ENCODE measurements around the gene ZFAND2A.
A peak's percentile ranks its signal among the peaks of the same experiment; 100 is the strongest.
"Not testable (repeated sequence)": the region's sequence is repeated elsewhere in the genome, so short reads cannot be mapped to it uniquely, and the experiment has no call there.

Gene ZFAND2A

DNA sequence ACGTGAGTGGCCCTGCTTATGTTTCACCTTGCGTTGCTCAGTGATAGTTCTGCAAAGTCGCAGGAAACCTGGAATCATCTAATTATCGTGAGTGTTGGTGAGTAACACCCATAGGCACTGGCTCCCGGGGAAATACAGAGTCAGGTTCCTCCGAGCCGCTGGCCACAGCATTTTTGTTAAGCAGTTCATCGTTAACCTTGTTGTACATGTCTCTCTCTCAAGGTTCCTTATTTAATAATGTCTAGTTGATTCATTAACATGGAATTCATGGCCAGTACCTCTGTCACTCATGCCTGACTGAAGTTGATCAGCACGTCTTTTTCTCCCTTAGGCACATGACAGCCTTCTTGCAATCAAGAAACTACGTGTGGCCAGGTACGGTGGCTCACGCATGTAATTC, 3.1 kb upstream of the ZFAND2A start:
- no peaks in the 10 kb centered on the region for H3K27me3 ChIP-seq (ENCODE audit: insufficient read depth, low read length)
- H3K4me3 ChIP-seq (ENCODE audit: low read depth, low read length, poor library complexity, severe bottlenecking) = no peak overlapping the region
- H3K4me2 ChIP-seq (ENCODE audit: low read length) = no peak overlapping the region
- no peak overlapping the region for H3K9ac ChIP-seq (ENCODE audit: low read length)
- H3F3A ChIP-seq (ENCODE audit: insufficient read depth, low read length) = 0 out of 2 replicates have a peak, but pooled peaks cover 2% of the 10 kb centered on the region
- H3K27ac ChIP-seq (ENCODE audit: low read depth, low read length, poor library complexity, severe bottlenecking) = no peak overlapping the region
- H2AFZ ChIP-seq (ENCODE audit: low read length) = no peak overlapping the region
- H3K9me3 ChIP-seq (ENCODE audit: low read length) = no peaks in the 10 kb centered on the region
- TF ChIP-seq EZH2 (IDR thresholded peaks at IDR 0.05; ENCODE audit: borderline replicate concordance, low read length) = no peak
- TF ChIP-seq, protein P1, sequence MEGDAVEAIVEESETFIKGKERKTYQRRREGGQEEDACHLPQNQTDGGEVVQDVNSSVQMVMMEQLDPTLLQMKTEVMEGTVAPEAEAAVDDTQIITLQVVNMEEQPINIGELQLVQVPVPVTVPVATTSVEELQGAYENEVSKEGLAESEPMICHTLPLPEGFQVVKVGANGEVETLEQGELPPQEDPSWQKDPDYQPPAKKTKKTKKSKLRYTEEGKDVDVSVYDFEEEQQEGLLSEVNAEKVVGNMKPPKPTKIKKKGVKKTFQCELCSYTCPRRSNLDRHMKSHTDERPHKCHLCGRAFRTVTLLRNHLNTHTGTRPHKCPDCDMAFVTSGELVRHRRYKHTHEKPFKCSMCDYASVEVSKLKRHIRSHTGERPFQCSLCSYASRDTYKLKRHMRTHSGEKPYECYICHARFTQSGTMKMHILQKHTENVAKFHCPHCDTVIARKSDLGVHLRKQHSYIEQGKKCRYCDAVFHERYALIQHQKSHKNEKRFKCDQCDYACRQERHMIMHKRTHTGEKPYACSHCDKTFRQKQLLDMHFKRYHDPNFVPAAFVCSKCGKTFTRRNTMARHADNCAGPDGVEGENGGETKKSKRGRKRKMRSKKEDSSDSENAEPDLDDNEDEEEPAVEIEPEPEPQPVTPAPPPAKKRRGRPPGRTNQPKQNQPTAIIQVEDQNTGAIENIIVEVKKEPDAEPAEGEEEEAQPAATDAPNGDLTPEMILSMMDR (IDR thresholded peaks at IDR 0.05; ENCODE audit: low read length) = no peak
- peaks cover 9% of the 10 kb centered on the region for H3K79me2 ChIP-seq (ENCODE audit: insufficient read depth, low read length)
- peaks cover 23% of the 10 kb centered on the region for H3K4me1 ChIP-seq (ENCODE audit: insufficient read depth, low read length, severe bottlenecking)
- H4K20me1 ChIP-seq (ENCODE audit: insufficient read depth, low read length) = no peaks in the 10 kb centered on the region
- no peaks in the 10 kb centered on the region for H3K9me2 ChIP-seq (ENCODE audit: low read depth, low read length)
- H3K36me3 ChIP-seq (ENCODE audit: insufficient read depth, low read length) = peaks cover 26% of the 10 kb centered on the region

DNA sequence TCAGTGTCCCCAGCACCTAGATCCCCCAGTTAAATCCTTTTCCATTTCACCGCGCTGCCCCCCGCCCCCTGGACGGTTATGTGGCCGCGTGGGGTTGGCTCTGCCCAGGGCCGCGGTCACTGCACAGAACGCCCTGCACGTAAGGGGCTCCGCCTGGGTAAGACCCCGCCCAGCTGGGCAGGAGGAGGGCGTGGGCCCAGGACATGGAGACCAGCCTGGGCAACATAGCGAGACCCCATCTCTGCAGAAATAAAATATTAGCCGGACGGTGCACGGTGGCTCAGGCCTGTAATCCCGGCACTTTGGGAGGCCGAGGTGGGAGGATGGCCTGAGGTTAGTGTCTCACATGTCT, 650 bp upstream of the ZFAND2A start:
- TF ChIP-seq EZH2 (IDR thresholded peaks at IDR 0.05; ENCODE audit: borderline replicate concordance, low read length) = no peak
- TF ChIP-seq, protein P1 (IDR thresholded peaks at IDR 0.05; ENCODE audit: low read length) = no peak
- no peaks in the 10 kb centered on the region for H3K9me2 ChIP-seq (ENCODE audit: low read depth, low read length)
- H3K27me3 ChIP-seq (ENCODE audit: insufficient read depth, low read length) = no peaks in the 10 kb centered on the region
- peak overlapping the region; percentile 96 for H3K4me3 ChIP-seq (ENCODE audit: low read depth, low read length, poor library complexity, severe bottlenecking)
- H3K27ac ChIP-seq (ENCODE audit: low read depth, low read length, poor library complexity, severe bottlenecking) = peak overlapping the region; percentile 52
- H3K4me1 ChIP-seq (ENCODE audit: insufficient read depth, low read length, severe bottlenecking) = peaks cover 25% of the 10 kb centered on the region
- peaks cover 9% of the 10 kb centered on the region for H3K79me2 ChIP-seq (ENCODE audit: insufficient read depth, low read length)
- peak overlapping the region; percentile 93 for H3K9ac ChIP-seq (ENCODE audit: low read length)
- no peak overlapping the region for H2AFZ ChIP-seq (ENCODE audit: low read length)
- H4K20me1 ChIP-seq (ENCODE audit: insufficient read depth, low read length) = no peaks in the 10 kb centered on the region
- H3K36me3 ChIP-seq (ENCODE audit: insufficient read depth, low read length) = peaks cover 46% of the 10 kb centered on the region
- H3K4me2 ChIP-seq (ENCODE audit: low read length) = peak overlapping the region; percentile 92
- H3F3A ChIP-seq (ENCODE audit: insufficient read depth, low read length) = 0 out of 2 replicates have a peak, but pooled peaks cover 2% of the 10 kb centered on the region
- H3K9me3 ChIP-seq (ENCODE audit: low read length) = no peaks in the 10 kb centered on the region

DNA sequence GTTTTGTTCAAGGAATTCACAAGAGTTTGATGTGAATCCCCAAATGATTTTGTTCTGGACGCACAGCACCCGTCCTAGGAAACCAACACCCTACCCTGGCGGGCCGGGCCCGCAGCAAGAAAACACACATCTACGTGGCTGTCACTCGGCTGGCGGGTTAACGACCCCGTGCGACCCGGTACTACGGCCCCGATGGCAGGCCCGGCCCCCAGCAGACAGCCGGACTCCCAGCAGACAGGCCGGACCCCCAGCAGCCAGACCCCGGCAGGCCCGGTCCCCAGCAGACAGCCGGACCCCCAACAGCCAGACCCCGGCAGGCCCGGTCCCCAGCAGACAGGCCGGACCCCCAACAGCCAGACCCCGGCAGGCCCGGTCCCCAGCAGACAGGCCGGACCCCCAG, 765 bp downstream of the ZFAND2A start:
- H3K4me2 ChIP-seq (ENCODE audit: low read length) = peak overlapping the region; percentile 96
- not testable (repeated sequence) for H3K27ac ChIP-seq (ENCODE audit: low read depth, low read length, poor library complexity, severe bottlenecking); H3K79me2 ChIP-seq (ENCODE audit: insufficient read depth, low read length); H3K9me2 ChIP-seq (ENCODE audit: low read depth, low read length); H3K9me3 ChIP-seq (ENCODE audit: low read length); H3F3A ChIP-seq (ENCODE audit: insufficient read depth, low read length); H3K27me3 ChIP-seq (ENCODE audit: insufficient read depth, low read length); H2AFZ ChIP-seq (ENCODE audit: low read length); H4K20me1 ChIP-seq (ENCODE audit: insufficient read depth, low read length)
- H3K9ac ChIP-seq (ENCODE audit: low read length) = peak overlapping the region; percentile 73
- peak overlapping the region; percentile 96 for H3K4me3 ChIP-seq (ENCODE audit: low read depth, low read length, poor library complexity, severe bottlenecking)
- peaks cover 49% of the 10 kb centered on the region for H3K36me3 ChIP-seq (ENCODE audit: insufficient read depth, low read length)
- peaks cover 25% of the 10 kb centered on the region for H3K4me1 ChIP-seq (ENCODE audit: insufficient read depth, low read length, severe bottlenecking)

Data from OCI-LY1 (cell line).